ENCODE results near the gene HDAC7. TPM values are rescaled to one million over a fixed set of nuclear protein-coding genes. Genes with fewer than 3 reads are reported as not detected.

The HDAC7 gene
- total and polyA plus RNA-seq, 2 of the 13 experiments (the other 11 are each of a cell fraction or from before 2014, with no cell fraction given) = 4.6 to 10.8 TPM

- FAIRE-seq (no peak), DNase-seq (ENCODE audit: low spot score) (no peak), ATAC-seq (no peak)
- Histone ChIP-seq H3K27me3 (ENCODE audit: control insufficient read depth in 1 of 2, insufficient read depth in 2 of 2, low read length in 2 of 2) (peaks cover 16 to 61% of the 10 kb centered on the region in 2 experiments; a peak in 4 of 5 replicates), H3K9ac (ENCODE audit: insufficient read depth, low read depth, low read length) (no peak overlapping the region), H4K20me1 (ENCODE audit: insufficient read depth, low read length) (no peaks in the 10 kb centered on the region), H3K4me1 (ENCODE audit: insufficient read depth, low read length) (peaks cover 20% of the 10 kb centered on the region), H3K9me3 (ENCODE audit: low read length) (no peaks in the 10 kb centered on the region), H2AFZ (ENCODE audit: low read length) (no peak overlapping the region), H3K79me2 (ENCODE audit: insufficient read depth, low read length) (no peaks in the 10 kb centered on the region), H3K27ac (ENCODE audit: extremely low read length, insufficient read depth, low read length) (no peak overlapping the region), H3K4me2 (ENCODE audit: low read depth, low read length) (no peak overlapping the region), H3K36me3 (replicated peaks in 1 of 2; ENCODE audit: control insufficient read depth in 1 of 2, insufficient read depth in 2 of 2, low read length in 2 of 2) (no peaks in the 10 kb centered on the region), H3K4me3 (replicated peaks in 1 of 3; ENCODE audit: insufficient read depth in 1 of 3, low read depth in 2 of 3, low read length in 3 of 3) (no peak overlapping the region)
- ChIA-PET CTCF (ENCODE audit: low intra/inter-chr PET ratio, low total read pairs) (interaction anchor here (0.7 to 3.8 kb wide), 4 partner anchors 22 to 93 kb away, joined by 4 to 21 read pairs (median 16); no protein-coding TSS in a partner anchor), POLR2A (no interaction called here)
- no TSS peak for BruUV-seq (replicated peaks)
- intact Hi-C loops (cut with micrococcal nuclease; ENCODE audit: unreplicated experiment) (no loop called here), in situ Hi-C loops (cut with HindIII; ENCODE audit: extremely low pct_ligation_motif_present, low pct_unique_long_range_greater_than_20kb) (loop anchor here (5.0 kb wide), 1 partner anchor 32 kb away; no protein-coding TSS in a partner anchor)
- TF ChIP-seq ZNF44 (CRISPR knock-in tag; IDR thresholded peaks at IDR 0.05) = no peak
- no peak for TF ChIP-seq ZFP36L2 (CRISPR knock-in tag; IDR thresholded peaks at IDR 0.05)
- no peak for TF ChIP-seq SRF (IDR thresholded peaks at IDR 0.05; ENCODE audit: low read depth, low read length)
- TF ChIP-seq KMT2B (CRISPR knock-in tag; IDR thresholded peaks at IDR 0.05) = no peak
- no peak for TF ChIP-seq TRIM22 (IDR thresholded peaks at IDR 0.05)
- no peak for TF ChIP-seq RFXAP (CRISPR knock-in tag; IDR thresholded peaks at IDR 0.05; ENCODE audit: borderline replicate concordance)
- 7% methylated on average over 8 of the region's 8 CpGs for WGBS (ENCODE audit: low lambda C conversion rate)
Observed at GRCh38 chr12:47744778-47745436, 74.8 kb downstream of the HDAC7 start.

All from HepG2 (cell line).